Measurements from ENCODE around the gene TMEM209.
"Not testable (repeated sequence)": the region's sequence is repeated elsewhere in the genome, so short reads cannot be mapped to it uniquely, and the experiment has no call there.

DNA sequence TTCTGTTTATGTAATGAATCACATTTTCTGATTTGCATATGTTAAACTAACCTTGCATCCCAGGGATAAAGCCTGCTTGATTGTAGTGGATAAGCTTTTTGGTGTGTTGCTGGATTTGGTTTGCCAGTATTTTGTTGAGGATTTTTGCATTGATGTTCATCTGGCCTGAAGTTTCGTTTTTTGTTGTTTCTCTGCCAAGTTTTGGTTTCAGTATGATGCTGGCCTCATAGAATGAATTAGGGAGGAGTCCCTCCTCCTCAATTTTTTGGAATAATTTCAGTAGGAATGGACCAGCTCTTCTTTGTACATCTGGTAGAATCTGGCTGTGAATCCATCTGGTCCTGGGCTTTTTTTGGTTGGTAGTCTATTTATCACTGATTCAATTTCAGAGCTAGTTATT is 38.3 kb upstream of the TMEM209 start:
- TF ChIP-seq POLR2A (IDR thresholded peaks at IDR 0.05; ENCODE audit: low read length); CBX8 (IDR thresholded peaks at IDR 0.05); RFX5 (IDR thresholded peaks at IDR 0.05); RCOR1 (IDR thresholded peaks at IDR 0.05; ENCODE audit: low read depth, low read length): not testable (repeated sequence)
- TF ChIP-seq, protein P1, sequence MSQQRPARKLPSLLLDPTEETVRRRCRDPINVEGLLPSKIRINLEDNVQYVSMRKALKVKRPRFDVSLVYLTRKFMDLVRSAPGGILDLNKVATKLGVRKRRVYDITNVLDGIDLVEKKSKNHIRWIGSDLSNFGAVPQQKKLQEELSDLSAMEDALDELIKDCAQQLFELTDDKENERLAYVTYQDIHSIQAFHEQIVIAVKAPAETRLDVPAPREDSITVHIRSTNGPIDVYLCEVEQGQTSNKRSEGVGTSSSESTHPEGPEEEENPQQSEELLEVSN (IDR thresholded peaks at IDR 0.05; ENCODE audit: borderline replicate concordance, low read depth), result not testable (repeated sequence)
- TF ChIP-seq, protein P2, sequence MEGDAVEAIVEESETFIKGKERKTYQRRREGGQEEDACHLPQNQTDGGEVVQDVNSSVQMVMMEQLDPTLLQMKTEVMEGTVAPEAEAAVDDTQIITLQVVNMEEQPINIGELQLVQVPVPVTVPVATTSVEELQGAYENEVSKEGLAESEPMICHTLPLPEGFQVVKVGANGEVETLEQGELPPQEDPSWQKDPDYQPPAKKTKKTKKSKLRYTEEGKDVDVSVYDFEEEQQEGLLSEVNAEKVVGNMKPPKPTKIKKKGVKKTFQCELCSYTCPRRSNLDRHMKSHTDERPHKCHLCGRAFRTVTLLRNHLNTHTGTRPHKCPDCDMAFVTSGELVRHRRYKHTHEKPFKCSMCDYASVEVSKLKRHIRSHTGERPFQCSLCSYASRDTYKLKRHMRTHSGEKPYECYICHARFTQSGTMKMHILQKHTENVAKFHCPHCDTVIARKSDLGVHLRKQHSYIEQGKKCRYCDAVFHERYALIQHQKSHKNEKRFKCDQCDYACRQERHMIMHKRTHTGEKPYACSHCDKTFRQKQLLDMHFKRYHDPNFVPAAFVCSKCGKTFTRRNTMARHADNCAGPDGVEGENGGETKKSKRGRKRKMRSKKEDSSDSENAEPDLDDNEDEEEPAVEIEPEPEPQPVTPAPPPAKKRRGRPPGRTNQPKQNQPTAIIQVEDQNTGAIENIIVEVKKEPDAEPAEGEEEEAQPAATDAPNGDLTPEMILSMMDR (IDR thresholded peaks at IDR 0.05), result not testable (repeated sequence)

Data from A549 (cell line).